ENCODE measurements around the gene TRIM71.
A peak's percentile ranks its signal among the peaks of the same experiment; 100 is the strongest.
"Not testable (repeated sequence)": the region's sequence is repeated elsewhere in the genome, so short reads cannot be mapped to it uniquely, and the experiment has no call there.

The TRIM71 gene

GRCh38 chr3:32913790-32914446 is 96.1 kb downstream of the TRIM71 start:
- no peak overlapping the region for H3K27ac Mint-ChIP-seq
- H3K27me3 Mint-ChIP-seq = peaks cover 3% of the 10 kb centered on the region
- H3K36me3 Mint-ChIP-seq (ENCODE audit: low read depth) = peaks cover 3% of the 10 kb centered on the region
- ATAC-seq (no peak), DNase-seq (no peak)
- peaks cover 8% of the 10 kb centered on the region for H3K9me3 Mint-ChIP-seq
- H3K4me3 Mint-ChIP-seq = no peak overlapping the region
- H3K4me1 Mint-ChIP-seq = no peaks in the 10 kb centered on the region

- Mint-ChIP-seq H3K27me3 (peaks cover 2% of the 10 kb centered on the region), H3K4me3 (no peak overlapping the region), H3K36me3 (ENCODE audit: low read depth) (peaks cover 3% of the 10 kb centered on the region), H3K4me1 (no peaks in the 10 kb centered on the region), H3K9me3 (peaks cover 8% of the 10 kb centered on the region), H3K27ac (no peak overlapping the region)
- ATAC-seq (no peak), DNase-seq (no peak)
These were observed 102.1 kb downstream of the TRIM71 start for GRCh38 chr3:32919920-32920319.

- H3K9me3 Mint-ChIP-seq = peaks cover 2% of the 10 kb centered on the region
- no peaks in the 10 kb centered on the region for H3K4me1 Mint-ChIP-seq
- no peak overlapping the region for H3K27ac Mint-ChIP-seq
- DNase-seq (no peak), ATAC-seq (no peak)
- peaks cover 4% of the 10 kb centered on the region for H3K27me3 Mint-ChIP-seq
- no peaks in the 10 kb centered on the region for H3K36me3 Mint-ChIP-seq (ENCODE audit: low read depth)
- no peak overlapping the region for H3K4me3 Mint-ChIP-seq
These were observed 104.3 kb downstream of the TRIM71 start for GRCh38 chr3:32922078-32922477.

GRCh38 chr3:32930161-32930560 is 112.4 kb downstream of the TRIM71 start:
- Mint-ChIP-seq H3K4me1 (no peaks in the 10 kb centered on the region), H3K27me3 (peaks cover 12% of the 10 kb centered on the region), H3K9me3 (no peaks in the 10 kb centered on the region), H3K27ac (no peak overlapping the region), H3K36me3 (ENCODE audit: low read depth) (no peaks in the 10 kb centered on the region), H3K4me3 (no peak overlapping the region)
- ATAC-seq (no peak), DNase-seq (no peak)

- not testable (repeated sequence) for H3K4me3 Mint-ChIP-seq; H3K9me3 Mint-ChIP-seq; DNase-seq; H3K27ac Mint-ChIP-seq; H3K4me1 Mint-ChIP-seq; H3K36me3 Mint-ChIP-seq (ENCODE audit: low read depth); ATAC-seq
- peaks cover 12% of the 10 kb centered on the region for H3K27me3 Mint-ChIP-seq
These were observed 113.5 kb downstream of the TRIM71 start for GRCh38 chr3:32931273-32931672.

- no peak for DNase-seq
- Mint-ChIP-seq H3K27me3 (peaks cover 4% of the 10 kb centered on the region), H3K9me3 (no peaks in the 10 kb centered on the region), H3K4me3 (no peak overlapping the region), H3K36me3 (ENCODE audit: low read depth) (no peaks in the 10 kb centered on the region), H3K27ac (no peak overlapping the region), H3K4me1 (no peaks in the 10 kb centered on the region)
- no peak for ATAC-seq
These were observed 116.4 kb downstream of the TRIM71 start for GRCh38 chr3:32934150-32934742.

- H3K4me3 Mint-ChIP-seq = no peak overlapping the region
- H3K36me3 Mint-ChIP-seq (ENCODE audit: low read depth) = no peaks in the 10 kb centered on the region
- no peaks in the 10 kb centered on the region for H3K4me1 Mint-ChIP-seq
- H3K27ac Mint-ChIP-seq = no peak overlapping the region
- ATAC-seq (no peak), DNase-seq (no peak)
- H3K27me3 Mint-ChIP-seq = no peaks in the 10 kb centered on the region
- no peaks in the 10 kb centered on the region for H3K9me3 Mint-ChIP-seq
These were observed 119.5 kb downstream of the TRIM71 start for GRCh38 chr3:32937331-32937730.

- not testable (repeated sequence) for DNase-seq; H3K4me3 Mint-ChIP-seq; H3K9me3 Mint-ChIP-seq; H3K27ac Mint-ChIP-seq; ATAC-seq; H3K4me1 Mint-ChIP-seq; H3K27me3 Mint-ChIP-seq; H3K36me3 Mint-ChIP-seq (ENCODE audit: low read depth)
These were observed 121.9 kb downstream of the TRIM71 start for GRCh38 chr3:32939531-32940284.

GRCh38 chr3:32940726-32941125 is 122.9 kb downstream of the TRIM71 start:
- no peak for DNase-seq
- H3K36me3 Mint-ChIP-seq (ENCODE audit: low read depth) = no peaks in the 10 kb centered on the region
- no peaks in the 10 kb centered on the region for H3K27me3 Mint-ChIP-seq
- no peak for ATAC-seq
- H3K9me3 Mint-ChIP-seq = no peaks in the 10 kb centered on the region
- H3K4me3 Mint-ChIP-seq = no peak overlapping the region
- no peaks in the 10 kb centered on the region for H3K4me1 Mint-ChIP-seq
- no peak overlapping the region for H3K27ac Mint-ChIP-seq

- Mint-ChIP-seq H3K4me3 (no peak overlapping the region), H3K4me1 (peaks cover 20% of the 10 kb centered on the region), H3K9me3 (no peaks in the 10 kb centered on the region), H3K27me3 (peaks cover 3% of the 10 kb centered on the region), H3K27ac (no peak overlapping the region), H3K36me3 (ENCODE audit: low read depth) (no peaks in the 10 kb centered on the region)
- DNase-seq (no peak), ATAC-seq (no peak)
These were observed 127.3 kb downstream of the TRIM71 start for GRCh38 chr3:32945136-32945535.

- H3K27me3 Mint-ChIP-seq; DNase-seq; H3K36me3 Mint-ChIP-seq (ENCODE audit: low read depth); H3K4me3 Mint-ChIP-seq; ATAC-seq; H3K27ac Mint-ChIP-seq; H3K9me3 Mint-ChIP-seq: not testable (repeated sequence)
- peaks cover 25% of the 10 kb centered on the region for H3K4me1 Mint-ChIP-seq
These were observed 127.8 kb downstream of the TRIM71 start for GRCh38 chr3:32945598-32945997.

GRCh38 chr3:32946973-32947788 is 129.4 kb downstream of the TRIM71 start:
- Mint-ChIP-seq H3K9me3 (no peaks in the 10 kb centered on the region), H3K4me3 (no peak overlapping the region), H3K27me3 (peaks cover 3% of the 10 kb centered on the region), H3K27ac (no peak overlapping the region), H3K36me3 (ENCODE audit: low read depth) (no peaks in the 10 kb centered on the region), H3K4me1 (peaks cover 38% of the 10 kb centered on the region)
- peak; percentile 9 for ATAC-seq
- no peak for DNase-seq

Data from activated naive CD8-positive, alpha-beta T cell treated with anti-CD3 and anti-CD28 coated beads, Interleukin-2, amount 50 U/mL, for 24 hours (primary cell).